GM19240 (cell line): ENCODE data around the gene PTPRH.
"Not testable (repeated sequence)": the region's sequence is repeated elsewhere in the genome, so short reads cannot be mapped to it uniquely, and the experiment has no call there.

ENCODE experiments used
- DNase-seq: peaks from one replicate; pipeline ENCODE4 v3.0.0; 2011; ENCODE audit warnings: low spot score; ENCODE audit not compliant: insufficient read length

Gene PTPRH

DNA sequence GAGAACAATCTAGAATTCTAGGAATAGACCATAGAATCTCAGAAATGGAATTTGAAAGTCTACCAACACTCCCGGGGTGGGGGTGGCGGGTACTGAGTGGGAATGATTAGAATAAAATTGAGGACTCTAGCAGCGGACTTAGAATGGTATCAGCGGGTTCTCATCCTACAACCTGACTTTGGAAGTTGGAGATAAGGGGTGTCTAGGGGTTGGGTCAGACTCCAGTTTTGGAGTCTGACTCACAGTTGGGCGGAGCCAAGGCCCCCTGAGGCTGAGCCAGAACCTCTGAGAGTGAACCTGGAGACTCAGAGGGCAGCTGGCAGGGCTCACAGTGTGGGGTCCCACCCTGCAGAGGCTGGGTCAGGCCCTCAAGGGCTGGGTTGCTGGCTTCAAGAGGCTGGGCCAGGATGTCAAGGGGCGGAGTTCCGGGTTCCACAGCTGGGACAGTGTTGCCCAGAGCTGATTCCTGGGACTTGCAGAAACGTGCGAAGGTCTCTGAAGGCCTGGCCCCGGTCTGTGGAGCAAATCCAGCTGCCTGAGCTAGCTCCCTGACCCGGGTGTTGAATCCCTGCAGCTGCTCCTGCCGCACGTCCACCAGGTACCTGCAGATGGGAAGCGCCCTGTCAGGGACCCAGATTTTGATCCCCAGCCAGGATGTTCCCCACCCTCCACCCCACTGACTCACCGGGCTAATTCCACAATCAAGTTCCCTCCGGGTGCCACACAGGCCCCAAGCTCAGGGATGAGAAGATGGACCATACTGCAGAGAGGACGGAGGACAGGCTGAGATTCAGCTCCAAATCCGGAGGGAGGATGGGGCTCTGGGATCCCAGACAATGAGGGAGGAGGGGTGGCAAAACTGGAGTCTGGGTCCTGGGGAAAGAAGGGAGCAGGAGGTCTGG lies 50.2 kb downstream of the PTPRH start:
- no peak for DNase-seq

- DNase-seq, result no peak
Observed at GRCh38 chr19:55158423-55158822, 50.9 kb downstream of the PTPRH start.

DNA sequence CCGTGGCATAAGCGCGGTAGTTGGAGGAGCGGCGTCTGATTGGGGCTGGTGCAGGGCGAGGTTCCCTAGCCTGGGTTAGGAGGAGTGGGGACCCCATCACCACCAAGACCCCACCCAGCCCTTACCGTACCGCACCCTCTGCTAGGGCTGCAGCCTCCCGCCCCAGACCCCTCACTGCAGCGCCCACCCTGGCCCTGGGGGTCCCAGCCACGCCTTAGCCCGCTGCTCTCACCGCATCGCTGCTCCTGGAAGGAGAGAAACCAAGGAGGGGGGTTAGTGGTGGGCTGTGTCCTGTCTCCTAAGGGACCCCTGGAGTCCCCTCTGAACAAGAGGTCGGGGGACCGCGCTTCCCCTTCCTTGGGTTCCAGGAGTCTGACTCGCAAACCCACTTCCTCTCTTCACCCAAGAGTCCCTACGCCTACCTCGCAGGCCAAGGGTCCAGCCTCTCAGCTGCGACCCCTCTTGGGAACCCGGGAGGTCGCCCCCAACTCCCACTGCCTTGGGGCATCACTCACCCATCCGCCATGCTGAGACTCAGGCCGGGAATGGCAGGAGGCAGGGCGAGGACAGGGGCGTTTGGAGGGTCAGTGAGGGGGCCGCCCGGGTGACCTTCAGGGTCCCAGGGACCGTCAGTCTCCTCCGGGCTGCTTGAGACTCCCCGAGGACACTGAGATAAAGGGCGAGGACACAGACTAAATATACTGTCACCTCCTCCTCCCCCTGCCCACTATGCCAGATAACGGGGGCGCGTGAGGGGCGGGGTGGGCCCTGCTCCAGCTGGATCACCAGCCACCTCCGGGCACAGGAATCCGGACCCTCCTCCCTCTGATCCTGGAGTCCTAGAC lies 52.0 kb downstream of the PTPRH start, which contains the start of gene TNNI3:
Gene TNNI3, minus strand, starts transcription at position 669 of the 845 bp plus-strand sequence. Its CDS starts 143 bp downstream, at position 526.
- DNase-seq, result no peak

DNA sequence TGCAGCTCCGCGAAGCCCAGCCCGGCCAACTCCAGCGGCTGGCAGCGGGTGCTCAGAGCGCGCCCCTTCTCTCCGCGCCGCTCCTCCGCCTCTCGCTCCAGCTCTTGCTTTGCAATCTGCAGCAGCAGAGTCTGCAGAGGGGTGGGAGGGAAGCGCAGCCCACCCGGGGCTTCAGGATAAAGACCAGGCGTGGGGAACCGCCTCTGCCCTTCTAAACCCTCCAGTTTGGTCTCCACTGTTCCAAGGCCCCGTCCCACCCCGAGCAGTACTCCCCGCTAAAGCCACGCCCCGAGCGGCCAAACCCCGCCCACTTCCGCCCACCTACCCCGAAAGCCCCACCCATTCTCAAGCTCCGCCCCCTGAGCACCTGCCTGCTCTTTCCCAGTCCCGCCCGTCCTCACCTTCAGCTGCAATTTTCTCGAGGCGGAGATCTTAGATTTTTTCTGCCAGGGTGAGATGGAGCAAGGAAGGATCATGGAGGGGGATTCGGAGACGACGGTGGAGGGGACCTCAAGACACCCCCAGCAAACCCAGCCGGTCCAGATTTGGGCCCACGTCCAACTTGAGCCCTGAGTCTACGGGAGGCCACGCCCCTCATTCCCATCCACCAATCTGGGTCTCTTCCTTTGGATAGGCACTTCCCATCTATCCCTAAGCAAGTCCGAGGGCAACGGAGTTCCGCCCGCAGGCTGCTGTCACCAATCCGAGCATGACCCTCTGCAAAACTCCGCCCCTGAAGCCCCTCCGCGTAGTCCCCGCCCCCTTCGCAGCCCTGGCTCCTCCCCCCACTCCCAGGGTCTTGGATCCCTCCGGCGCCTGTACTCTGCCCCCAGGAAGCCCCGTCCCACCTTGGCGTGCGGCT lies 52.9 kb downstream of the PTPRH start:
- DNase-seq, result no peak

GRCh38 chr19:55155784-55156183 lies 53.5 kb downstream of the PTPRH start:
- not testable (repeated sequence) for DNase-seq

DNA sequence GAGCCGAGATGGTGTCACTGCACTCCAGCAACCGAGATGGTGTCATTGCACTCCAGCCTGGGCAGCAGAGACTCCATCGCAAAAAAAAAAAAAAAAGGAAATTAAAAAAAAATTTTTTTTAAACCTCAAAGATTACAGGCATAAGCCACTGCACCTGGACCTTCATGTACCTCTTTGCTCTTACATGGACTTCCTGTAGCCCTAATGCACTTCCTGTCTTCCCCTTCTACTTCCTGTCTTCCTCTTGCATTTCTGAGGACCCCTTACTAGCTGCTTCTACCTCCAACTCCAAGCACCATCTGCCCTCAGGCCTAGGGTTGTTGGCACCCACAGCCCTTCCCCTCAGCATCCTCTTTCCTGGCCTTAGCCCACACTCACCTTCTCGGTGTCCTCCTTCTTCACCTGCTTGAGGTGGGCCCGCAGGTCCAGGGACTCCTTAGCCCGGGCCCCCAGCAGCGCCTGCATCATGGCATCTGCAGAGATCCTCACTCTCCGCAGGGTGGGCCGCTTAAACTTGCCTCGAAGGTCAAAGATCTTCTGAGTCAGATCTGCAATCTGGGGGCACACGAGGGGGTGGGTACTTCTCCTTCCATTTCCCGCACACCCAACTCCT lies 55.5 kb downstream of the PTPRH start:
- no peak for DNase-seq

DNA sequence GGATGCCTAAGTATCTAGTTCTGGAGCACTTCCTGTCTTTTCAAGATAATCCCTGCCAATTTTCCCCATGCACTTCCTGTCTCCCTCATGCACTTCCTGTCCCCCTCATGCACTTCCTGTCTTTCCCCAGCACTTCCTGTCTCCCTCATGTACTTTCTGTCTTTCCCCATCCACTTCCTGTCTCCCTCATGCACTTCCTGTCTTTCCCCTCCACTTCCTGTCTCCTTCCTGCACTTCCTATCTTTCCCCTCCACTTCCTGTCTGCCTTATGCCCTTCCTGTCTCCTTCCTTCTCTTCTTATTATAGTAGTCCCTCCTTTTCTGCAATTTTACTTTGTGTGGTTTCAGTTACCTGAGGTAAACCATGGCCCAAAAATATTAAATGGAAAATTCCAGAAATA lies 57.3 kb downstream of the PTPRH start:
- no peak for DNase-seq

GRCh38 chr19:55149078-55150003 lies 60.0 kb downstream of the PTPRH start, which contains the start of gene TNNT1:
Gene TNNT1 (minus strand): TSS chr19:55149206. CDS start chr19:55147157, 2,049 bp downstream.
- DNase-seq, result no peak

- DNase-seq, result no peak
Observed at GRCh38 chr19:55147545-55148251, 61.6 kb downstream of the PTPRH start.

DNA sequence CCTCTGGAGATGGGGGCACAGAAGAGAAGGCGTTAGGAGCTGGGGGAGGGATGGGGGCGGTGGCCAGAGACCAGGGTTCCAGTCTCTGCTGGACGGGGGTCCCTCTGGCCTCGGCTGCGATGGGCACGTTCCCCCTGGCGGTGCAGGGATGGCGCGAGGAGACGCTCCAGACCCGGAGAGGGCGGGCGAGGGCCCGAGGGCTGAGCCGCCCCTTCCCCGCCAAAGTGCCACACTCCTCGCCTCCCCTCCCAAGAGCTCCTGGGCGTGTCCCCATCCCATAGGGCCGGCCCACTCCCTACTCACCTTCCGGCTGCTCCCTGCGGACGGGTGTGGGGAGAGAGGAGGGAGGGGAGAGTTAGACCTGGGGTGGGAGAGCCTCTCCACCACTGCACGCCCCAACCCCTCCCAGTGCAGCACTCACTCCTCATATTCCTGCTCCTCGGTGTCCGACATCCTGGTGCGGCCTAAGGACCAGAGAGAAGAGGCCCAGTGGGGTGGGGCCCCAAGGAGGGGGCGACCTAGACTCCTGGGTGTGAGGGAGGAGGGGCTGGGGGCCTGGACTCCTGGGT lies 62.5 kb downstream of the PTPRH start:
- no peak for DNase-seq

DNA sequence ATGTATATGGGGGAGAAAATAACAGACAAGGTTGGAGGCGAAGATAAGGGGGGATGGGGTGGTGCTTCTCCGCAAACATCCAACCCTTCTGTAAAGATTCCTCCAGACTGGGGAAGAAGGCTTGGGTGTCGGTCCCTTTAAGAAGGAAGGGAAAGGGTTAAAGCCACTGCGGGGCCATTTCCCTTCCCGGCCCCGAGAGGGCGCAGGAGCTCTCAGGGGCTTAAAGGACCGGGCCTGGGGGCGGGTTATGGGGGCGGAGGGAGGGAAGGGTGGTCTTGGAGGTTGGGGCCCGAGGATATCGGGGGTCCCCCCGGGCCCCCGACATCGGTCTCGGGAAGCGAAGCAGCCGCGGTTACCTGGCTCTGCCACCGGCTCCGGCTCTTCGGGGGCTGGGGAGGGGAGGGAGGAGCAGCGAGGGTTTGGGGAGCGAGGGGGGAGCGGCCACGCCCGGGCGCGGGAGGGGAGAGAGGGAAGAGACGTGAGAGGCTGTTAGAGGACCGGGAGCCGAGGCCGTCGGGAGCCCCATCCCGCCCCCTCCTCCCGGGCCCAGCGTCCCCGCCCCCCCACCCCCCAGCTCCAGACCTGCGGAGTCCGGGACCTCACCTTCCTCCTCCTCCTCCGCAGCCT lies 63.1 kb downstream of the PTPRH start:
- DNase-seq, result no peak

DNA sequence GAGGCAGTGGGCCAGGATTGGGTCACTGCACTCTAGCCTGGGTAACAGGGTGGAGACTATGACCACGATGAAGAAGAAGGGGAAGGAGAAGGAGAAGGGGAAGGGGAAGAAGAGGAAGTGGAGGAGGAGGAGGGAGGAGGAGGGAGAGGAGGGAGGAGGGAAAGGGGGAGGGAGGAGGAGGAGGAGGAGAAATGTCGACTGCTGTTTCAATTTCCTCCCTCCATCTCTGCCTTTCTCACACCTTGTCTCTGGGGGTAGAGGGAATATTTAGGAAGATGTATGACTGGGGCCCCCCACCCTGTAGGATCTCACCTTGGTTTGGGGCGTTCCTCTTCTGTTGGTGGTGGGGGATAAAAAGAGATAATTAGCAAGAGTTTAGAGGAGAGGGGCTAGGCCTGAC lies 64.1 kb downstream of the PTPRH start:
- no peak for DNase-seq

DNA sequence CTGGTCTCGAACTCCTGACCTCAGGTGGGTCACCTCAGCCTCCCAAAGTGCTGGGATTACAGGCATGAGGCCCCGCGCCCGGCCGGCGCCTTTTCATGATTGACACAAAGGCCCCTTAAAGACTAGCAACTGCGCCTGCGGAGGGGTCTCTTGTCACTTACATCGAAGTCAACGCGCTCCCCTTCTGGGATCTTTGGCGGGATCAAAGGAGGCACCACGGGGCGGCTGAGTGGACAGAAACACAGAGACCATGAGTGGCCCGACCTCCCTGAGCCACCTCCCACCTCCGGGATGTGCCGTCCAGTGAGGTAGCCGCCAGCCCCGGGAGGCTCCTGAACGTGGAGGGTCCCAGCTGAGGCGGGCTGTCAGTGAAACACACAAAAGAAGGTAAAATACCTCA lies 67.6 kb downstream of the PTPRH start:
- DNase-seq, result no peak

- no peak for DNase-seq
Observed at GRCh38 chr19:55137915-55138314, 71.4 kb downstream of the PTPRH start.

DNA sequence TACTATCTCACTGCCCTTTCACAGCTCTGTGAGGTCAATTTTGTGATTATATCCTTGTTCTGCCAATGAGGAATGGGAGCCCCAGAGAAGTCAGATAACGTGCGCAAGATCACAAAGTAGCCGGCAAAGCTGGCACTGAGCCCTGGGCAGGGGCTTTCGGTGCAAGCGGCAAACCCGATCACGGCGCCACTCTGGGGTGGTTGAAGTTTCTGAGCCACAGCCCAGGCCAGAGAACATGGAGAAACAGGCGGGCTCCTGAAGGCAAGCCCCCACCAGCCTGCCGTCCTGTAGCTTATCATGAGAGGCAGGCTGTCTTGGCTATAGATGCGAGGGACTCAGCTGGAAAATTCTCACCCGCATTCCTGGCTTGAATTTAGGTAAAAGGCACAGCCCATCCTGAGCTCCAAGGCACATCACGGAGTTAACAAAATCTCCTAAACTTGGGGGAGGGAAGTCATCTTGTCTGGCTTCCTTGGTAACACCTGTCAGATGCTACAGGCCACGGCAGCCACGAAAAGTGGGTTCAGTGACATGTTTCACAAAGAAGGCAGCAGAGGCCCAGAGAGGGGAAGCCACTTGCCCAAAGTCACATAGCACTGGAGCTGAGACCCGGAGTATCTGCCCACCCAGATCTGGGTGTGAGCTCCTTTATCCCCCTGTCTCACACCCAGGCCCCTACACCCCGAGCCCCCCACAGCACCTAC lies 72.8 kb downstream of the PTPRH start:
- DNase-seq, result no peak

- no peak for DNase-seq
Observed at GRCh38 chr19:55134736-55135135, 74.6 kb downstream of the PTPRH start.

DNA sequence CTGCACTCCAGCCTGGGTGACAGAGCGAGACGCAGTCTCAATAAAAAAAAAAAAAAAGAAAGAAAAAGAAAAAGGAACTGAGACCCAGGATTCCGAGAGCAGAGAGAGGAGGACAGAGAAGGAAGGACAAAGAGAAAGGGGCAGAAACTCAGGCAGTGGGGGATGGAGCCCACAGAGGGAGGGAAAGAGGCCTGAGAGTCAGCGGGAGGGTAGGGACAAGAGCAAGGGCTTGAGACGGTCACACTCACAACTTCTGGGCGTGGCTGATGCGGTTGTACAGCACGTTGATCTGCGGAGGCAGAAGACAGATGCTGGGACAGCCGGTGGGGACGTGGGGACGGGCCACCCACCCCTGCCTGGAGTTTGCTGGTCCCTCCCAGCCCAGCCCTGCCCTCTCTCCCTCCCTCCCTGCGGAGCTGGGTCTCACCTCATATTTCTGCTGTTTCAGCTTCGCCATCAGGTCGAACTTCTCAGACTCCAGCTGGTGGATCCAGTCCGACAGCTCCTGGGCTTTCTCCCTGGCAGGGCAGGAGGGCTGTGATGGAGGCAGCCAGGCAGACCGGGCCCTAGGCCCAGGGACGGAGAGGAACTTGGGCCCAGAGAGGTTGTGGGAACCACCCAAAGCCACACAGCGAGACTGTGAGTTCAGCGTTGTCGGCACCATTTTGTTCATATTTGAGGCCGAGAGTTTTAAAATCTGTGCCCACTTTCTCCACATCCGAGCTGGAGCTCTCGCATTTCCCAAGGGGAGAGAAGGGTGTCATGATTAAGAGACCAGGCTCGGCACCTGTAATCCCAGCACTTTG lies 75.5 kb downstream of the PTPRH start:
- DNase-seq, result no peak
